CD4-positive, alpha-beta T cell (primary cell): ENCODE data around the gene ENPEP. TPM values are rescaled to one million over a fixed set of nuclear protein-coding genes. Genes with fewer than 3 reads are reported as not detected.

Experiments
- ATAC-seq: fragments of 200-7000 bp; cut with Tn5 transposase; one replicate; pipeline ENCODE4 v1.10.0; 2022; ENCODE audit warnings: mild to moderate bottlenecking; ENCODE audit not compliant: poor library complexity
- CTCF ChIA-PET: fragments of 350-600 bp; sonication (Branson Sonifier 250); formaldehyde crosslinking; loops from one replicate; lab custom pipeline; 2021; ENCODE audit warnings: antibody characterized with exemption, inconsistent platforms; lab: Charles Lee
- POLR2A ChIA-PET: fragments of 350-600 bp; sonication (Branson Sonifier 250); formaldehyde crosslinking; loops from one replicate; lab custom pipeline; 2021; ENCODE audit warnings: antibody characterized with exemption, inconsistent platforms; lab: Charles Lee
- DNase-seq, 14 experiments: peaks; one replicate each; pipeline ENCODE4 v3.0.0-alpha.2; 2013 to 2020; ENCODE audit warnings: mixed read lengths in 2 of 14
- H3K27ac ChIP-seq, 2 donors: one replicate each; pipeline versions ENCODE4 v1.5.1 to v1.7.0; 2013; ENCODE audit warnings: low read length in 2 of 2, low read depth in 1 of 2, mild to moderate bottlenecking in 1 of 2
- H3K27me3 ChIP-seq, 2 experiments: 1 replicate in 1 of 2; 2 replicates in 1 of 2; pipeline versions ENCODE4 v1.6.1 to v1.7.0; 2013; ENCODE audit warnings: low read length in 2 of 2, control low read depth in 1 of 2, mild to moderate bottlenecking in 1 of 2, moderate library complexity in 1 of 2; ENCODE audit not compliant: insufficient read depth in 2 of 2, control insufficient read depth in 1 of 2
- H3K36me3 ChIP-seq: one replicate; pipeline ENCODE4 v1.6.1; 2013; ENCODE audit warnings: low read length, control low read depth; ENCODE audit not compliant: insufficient read depth
- H3K4me1 ChIP-seq: one replicate; pipeline ENCODE4 v1.6.1; 2013; ENCODE audit warnings: low read length, control low read depth; ENCODE audit not compliant: insufficient read depth
- H3K4me3 ChIP-seq: one replicate; pipeline ENCODE4 v1.5.1; 2013; ENCODE audit warnings: mild to moderate bottlenecking, low read length, moderate library complexity
- H3K9me3 ChIP-seq, 2 experiments: 1 replicate in 1 of 2; 2 replicates in 1 of 2; pipeline versions ENCODE4 v1.6.1 to v1.7.0; 2013; ENCODE audit warnings: low read length in 2 of 2, mild to moderate bottlenecking in 2 of 2, control low read depth in 1 of 2, moderate library complexity in 1 of 2; ENCODE audit not compliant: control insufficient read depth in 1 of 2, insufficient read depth in 1 of 2
- H3K27ac Mint-ChIP-seq: one replicate; pipeline ENCODE4 v1.8.0; 2020; ENCODE audit warnings: mixed read lengths
- H3K27me3 Mint-ChIP-seq: one replicate; pipeline ENCODE4 v1.8.0; 2021; ENCODE audit warnings: mixed read lengths
- H3K36me3 Mint-ChIP-seq: one replicate; pipeline ENCODE4 v1.8.0; 2021; ENCODE audit warnings: low read depth, mixed read lengths
- H3K4me1 Mint-ChIP-seq: one replicate; pipeline ENCODE4 v1.8.0; 2021; ENCODE audit warnings: low read depth, mixed read lengths
- H3K4me3 Mint-ChIP-seq: one replicate; pipeline ENCODE4 v1.8.0; 2020; ENCODE audit warnings: mild to moderate bottlenecking, mixed read lengths
- H3K9me3 Mint-ChIP-seq: one replicate; pipeline ENCODE4 v1.8.0; 2020; ENCODE audit warnings: mixed read lengths
- intact Hi-C, 2 experiments: fragments of 100-400 bp; cut with DNase I in 1 of 2; cut with micrococcal nuclease in 1 of 2; formaldehyde crosslinking; loops; one replicate each; pipeline versions ENCODE4 v1.15.1 to v1.9.0; 2023 to 2025; cut with DNase I, micrococcal nuclease
- total RNA-seq, 174 experiments: library from RNA in 2 of 174; stranded (reverse) in 2 of 174; gene quantifications; one replicate each; pipeline ENCODE4 v1.2.3 and lab custom pipeline; 2021 to 2026
- TF ChIP-seq, protein P1 (sequence below): fragments of 200-600 bp; IDR thresholded peaks from one replicate; pipeline ENCODE4 v1.8.0; 2022; ENCODE audit warnings: antibody characterized with exemption, mild to moderate bottlenecking

Gene ENPEP
- total RNA-seq, 2 experiments from 2014 or later, result not detected

DNA sequence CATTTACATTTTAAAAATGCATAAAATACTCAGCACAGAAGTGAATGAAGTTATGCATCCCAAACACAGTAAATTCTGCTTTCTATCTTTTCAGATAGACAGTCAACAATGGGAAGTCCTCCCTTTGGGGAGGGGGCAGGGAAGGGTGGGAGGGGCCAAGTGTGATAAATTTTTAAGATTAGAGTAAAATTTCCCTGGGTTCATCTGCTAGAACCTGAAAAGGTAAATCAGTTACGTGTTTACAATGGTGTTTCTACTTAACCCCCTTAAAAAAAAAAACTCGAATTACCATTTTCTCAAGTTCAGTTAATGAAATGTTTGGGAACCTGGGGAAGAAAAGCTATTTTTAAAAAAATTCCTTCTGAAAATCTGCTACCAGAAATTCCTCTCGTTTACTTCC, 137.8 kb downstream of the ENPEP start:
- H3K36me3 Mint-ChIP-seq, result no peaks in the 10 kb centered on the region
- Histone ChIP-seq H3K27me3 (peaks cover 80 to 92% of the 10 kb centered on the region in 2 experiments), H3K9me3 (peaks cover 20 to 54% of the 10 kb centered on the region in 2 experiments), H3K27ac (no peak overlapping the region), H3K4me3 (no peak overlapping the region), H3K4me1 (peaks cover 23% of the 10 kb centered on the region), H3K36me3 (no peaks in the 10 kb centered on the region)
- H3K27me3 Mint-ChIP-seq, result peaks cover 96% of the 10 kb centered on the region
- H3K9me3 Mint-ChIP-seq, result peaks cover 3% of the 10 kb centered on the region
- ChIA-PET CTCF (no interaction called here), POLR2A (no interaction called here)
- ATAC-seq (no peak), DNase-seq (no peak)
- TF ChIP-seq, protein P1, sequence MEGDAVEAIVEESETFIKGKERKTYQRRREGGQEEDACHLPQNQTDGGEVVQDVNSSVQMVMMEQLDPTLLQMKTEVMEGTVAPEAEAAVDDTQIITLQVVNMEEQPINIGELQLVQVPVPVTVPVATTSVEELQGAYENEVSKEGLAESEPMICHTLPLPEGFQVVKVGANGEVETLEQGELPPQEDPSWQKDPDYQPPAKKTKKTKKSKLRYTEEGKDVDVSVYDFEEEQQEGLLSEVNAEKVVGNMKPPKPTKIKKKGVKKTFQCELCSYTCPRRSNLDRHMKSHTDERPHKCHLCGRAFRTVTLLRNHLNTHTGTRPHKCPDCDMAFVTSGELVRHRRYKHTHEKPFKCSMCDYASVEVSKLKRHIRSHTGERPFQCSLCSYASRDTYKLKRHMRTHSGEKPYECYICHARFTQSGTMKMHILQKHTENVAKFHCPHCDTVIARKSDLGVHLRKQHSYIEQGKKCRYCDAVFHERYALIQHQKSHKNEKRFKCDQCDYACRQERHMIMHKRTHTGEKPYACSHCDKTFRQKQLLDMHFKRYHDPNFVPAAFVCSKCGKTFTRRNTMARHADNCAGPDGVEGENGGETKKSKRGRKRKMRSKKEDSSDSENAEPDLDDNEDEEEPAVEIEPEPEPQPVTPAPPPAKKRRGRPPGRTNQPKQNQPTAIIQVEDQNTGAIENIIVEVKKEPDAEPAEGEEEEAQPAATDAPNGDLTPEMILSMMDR, result no peak
- H3K4me1 Mint-ChIP-seq, result peaks cover 8% of the 10 kb centered on the region
- no peak overlapping the region for H3K4me3 Mint-ChIP-seq
- intact Hi-C loops, result no loop called here
- no peak overlapping the region for H3K27ac Mint-ChIP-seq

DNA sequence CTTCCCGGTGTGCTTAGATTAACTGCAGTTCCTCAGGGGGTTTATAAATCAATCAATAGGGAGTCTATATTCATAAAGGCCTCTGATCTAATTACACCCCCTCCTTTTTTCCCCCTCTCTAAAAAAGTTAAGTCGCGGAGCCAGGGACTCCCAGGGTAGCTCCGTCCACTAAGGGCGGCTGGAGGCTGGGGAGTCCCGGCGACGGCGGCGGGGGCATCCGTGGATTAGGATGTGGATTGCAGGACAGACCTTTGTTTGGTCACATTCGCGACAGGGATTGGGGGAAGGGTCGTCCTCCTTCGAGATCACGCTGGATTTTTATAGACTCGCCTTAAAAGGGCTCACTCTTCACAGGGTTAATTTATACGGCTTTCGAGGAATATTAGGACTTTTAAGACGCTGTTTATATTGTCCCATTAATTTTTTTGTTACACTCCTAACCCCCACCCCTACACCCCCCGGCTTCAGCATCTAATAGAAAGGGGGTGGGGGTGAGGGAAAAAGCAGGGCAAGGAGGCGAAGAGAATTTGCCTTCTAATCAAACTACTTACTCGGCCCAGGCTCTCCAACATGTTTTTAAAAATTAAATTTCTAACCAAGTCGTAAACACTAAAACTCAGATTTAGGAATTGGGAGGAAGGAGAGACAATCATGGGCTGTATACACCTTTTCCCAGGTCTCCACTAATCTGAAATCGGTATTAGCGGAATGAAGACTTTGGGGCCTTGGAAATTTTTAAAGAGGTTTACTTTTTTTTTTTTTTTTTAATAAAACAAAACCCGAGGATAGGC, 138.4 kb downstream of the ENPEP start:
- Histone ChIP-seq H3K36me3 (no peaks in the 10 kb centered on the region), H3K27me3 (peaks cover 80 to 92% of the 10 kb centered on the region in 2 experiments), H3K4me3 (no peak overlapping the region), H3K4me1 (peaks cover 24% of the 10 kb centered on the region), H3K9me3 (peaks cover 26 to 61% of the 10 kb centered on the region in 2 experiments), H3K27ac (no peak overlapping the region)
- POLR2A ChIA-PET, result no interaction called here
- no peak overlapping the region for H3K27ac Mint-ChIP-seq
- TF ChIP-seq, protein P1, result no peak
- CTCF ChIA-PET, result no interaction called here
- ATAC-seq (no peak), DNase-seq (no peak)
- H3K27me3 Mint-ChIP-seq, result peaks cover 96% of the 10 kb centered on the region
- no peak overlapping the region for H3K4me3 Mint-ChIP-seq
- intact Hi-C loops, result no loop called here
- H3K4me1 Mint-ChIP-seq, result peaks cover 9% of the 10 kb centered on the region
- H3K36me3 Mint-ChIP-seq, result no peaks in the 10 kb centered on the region
- peaks cover 3% of the 10 kb centered on the region for H3K9me3 Mint-ChIP-seq

Other genes with a start within 250 kb of the ENPEP start
- not detected for gene PITX2, start 146.9 kb downstream of the ENPEP start, total RNA-seq